OCI-LY1 (cell line): ENCODE data around the gene FSD1L.

ENCODE experiments used
- CTCF ChIP-seq: fragments of 200-600 bp; sonication (generic), shearing (Covaris generic); IDR thresholded peaks from 2 replicates; pipeline ENCODE4 v1.5.1; 2017; ENCODE audit warnings: mild to moderate bottlenecking, antibody characterized with exemption, low read length, moderate library complexity, mixed read lengths
- EZH2 ChIP-seq: fragments of 200-600 bp; sonication (generic), shearing (Covaris generic); IDR thresholded peaks from 2 replicates; pipeline ENCODE4 v1.8.0; 2017; ENCODE audit warnings: borderline replicate concordance, mixed run types, mild to moderate bottlenecking, antibody characterized with exemption, low read length, moderate library complexity, mixed read lengths

GRCh38 chr9:105466898-105467455 lies 19.1 kb downstream of the FSD1L start:
- TF ChIP-seq EZH2 (no peak), CTCF (no peak)
